Muscle layer of colon (tissue), 2 donors: ENCODE measurements around the gene ARID1A.
A peak's percentile ranks its signal among the peaks of the same experiment; 100 is the strongest.

ENCODE experiments used
- H3K27ac ChIP-seq: one replicate; pipeline ENCODE4 v1.7.0; 2013; ENCODE audit warnings: low read depth, mild to moderate bottlenecking, low read length, moderate library complexity
- H3K27me3 ChIP-seq, 2 donors: one replicate each; pipeline ENCODE4 v1.7.0; 2013; ENCODE audit warnings: low read length in 2 of 2, mild to moderate bottlenecking in 2 of 2; ENCODE audit not compliant: insufficient read depth in 2 of 2, control insufficient read depth in 1 of 2
- H3K36me3 ChIP-seq: one replicate; pipeline ENCODE4 v1.7.0; 2013; ENCODE audit warnings: mild to moderate bottlenecking, low read length; ENCODE audit not compliant: insufficient read depth
- H3K4me1 ChIP-seq: one replicate; pipeline ENCODE4 v1.7.0; 2013; ENCODE audit warnings: mild to moderate bottlenecking, low read length; ENCODE audit not compliant: insufficient read depth
- H3K4me3 ChIP-seq, 2 donors: one replicate each; pipeline ENCODE4 v1.7.0; 2013; ENCODE audit warnings: low read length in 2 of 2, low read depth in 1 of 2, mild to moderate bottlenecking in 1 of 2, moderate library complexity in 1 of 2
- H3K9ac ChIP-seq: one replicate; pipeline ENCODE4 v1.7.0; 2013; ENCODE audit warnings: low read length
- H3K9me3 ChIP-seq: one replicate; pipeline ENCODE4 v1.7.0; 2013; ENCODE audit warnings: mild to moderate bottlenecking, low read length
- donor health status: abdominal sarcoma.
- donor health status: Adenocarcinoma of cecum.

The ARID1A gene

GRCh38 chr1:26692211-26692792 lies 3.5 kb upstream of the ARID1A start:
- Histone ChIP-seq H3K27ac (peak overlapping the region; percentile 87), H3K4me1 (peaks cover 31% of the 10 kb centered on the region)

GRCh38 chr1:26692793-26693490 lies 2.9 kb upstream of the ARID1A start:
- Histone ChIP-seq H3K9me3 (no peaks in the 10 kb centered on the region), H3K4me3 (peak overlapping the region; percentile 43 to 95), H3K9ac (peak overlapping the region; percentile 98), H3K4me1 (peaks cover 31% of the 10 kb centered on the region), H3K36me3 (no peaks in the 10 kb centered on the region), H3K27ac (peak overlapping the region; percentile 87), H3K27me3 (no peaks in the 10 kb centered on the region)

More at GRCh38 chr1:26692211-26692792, 3.5 kb upstream of the ARID1A start:
- Histone ChIP-seq H3K9ac (peak overlapping the region; percentile 98), H3K36me3 (no peaks in the 10 kb centered on the region), H3K9me3 (no peaks in the 10 kb centered on the region), H3K4me3 (peak overlapping the region; percentile 43 to 95), H3K27me3 (no peaks in the 10 kb centered on the region)

GRCh38 chr1:26693599-26694572 lies 1.9 kb upstream of the ARID1A start:
- H3K27me3 ChIP-seq: no peaks in the 10 kb centered on the region
- H3K27ac ChIP-seq: peak overlapping the region; percentile 87
- no peaks in the 10 kb centered on the region for H3K36me3 ChIP-seq
- H3K4me3 ChIP-seq: peak overlapping the region; percentile 43 to 95
- H3K9ac ChIP-seq: peak overlapping the region; percentile 98
- H3K4me1 ChIP-seq: peaks cover 38% of the 10 kb centered on the region
- no peaks in the 10 kb centered on the region for H3K9me3 ChIP-seq

DNA sequence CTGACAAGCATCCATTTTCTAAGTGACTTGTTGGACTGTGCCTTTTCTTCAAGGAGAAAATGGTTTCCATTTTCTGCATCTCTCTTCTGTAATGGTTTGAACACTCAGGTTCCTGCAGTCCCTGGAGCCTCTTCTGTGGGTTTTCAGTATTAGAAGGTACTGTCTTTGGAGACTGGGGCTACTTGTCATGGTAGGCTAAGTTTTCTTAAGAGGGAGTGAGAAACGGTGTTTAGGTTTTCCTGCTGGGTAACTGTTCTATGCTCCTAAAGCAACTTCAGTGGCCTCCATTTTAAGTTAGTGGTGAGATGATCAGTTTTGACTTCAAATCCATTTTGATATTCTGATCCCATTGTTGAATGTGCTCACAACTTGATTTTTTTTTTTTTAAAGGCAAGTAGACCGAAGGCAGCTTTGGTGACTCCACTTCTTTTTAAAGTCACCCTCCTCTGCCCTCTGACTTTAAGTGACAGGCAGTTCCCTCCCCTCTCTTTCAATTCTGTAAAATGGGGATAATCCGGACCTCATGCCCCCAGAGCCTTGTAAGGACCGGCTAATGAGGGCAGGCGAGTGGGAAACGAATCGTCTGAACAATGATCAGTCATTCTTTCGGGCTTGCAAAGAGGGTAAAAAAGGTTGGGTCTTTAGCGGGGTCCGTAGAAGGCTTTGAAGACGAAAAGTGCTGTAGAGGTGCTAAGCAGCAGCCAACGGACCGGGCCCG lies 1.0 kb upstream of the ARID1A start:
- Histone ChIP-seq H3K4me3 (peak overlapping the region; percentile 22 to 82), H3K9ac (peak overlapping the region; percentile 63), H3K4me1 (peaks cover 47% of the 10 kb centered on the region), H3K27ac (peak overlapping the region; percentile 87), H3K9me3 (no peaks in the 10 kb centered on the region), H3K27me3 (no peaks in the 10 kb centered on the region), H3K36me3 (no peaks in the 10 kb centered on the region)

DNA sequence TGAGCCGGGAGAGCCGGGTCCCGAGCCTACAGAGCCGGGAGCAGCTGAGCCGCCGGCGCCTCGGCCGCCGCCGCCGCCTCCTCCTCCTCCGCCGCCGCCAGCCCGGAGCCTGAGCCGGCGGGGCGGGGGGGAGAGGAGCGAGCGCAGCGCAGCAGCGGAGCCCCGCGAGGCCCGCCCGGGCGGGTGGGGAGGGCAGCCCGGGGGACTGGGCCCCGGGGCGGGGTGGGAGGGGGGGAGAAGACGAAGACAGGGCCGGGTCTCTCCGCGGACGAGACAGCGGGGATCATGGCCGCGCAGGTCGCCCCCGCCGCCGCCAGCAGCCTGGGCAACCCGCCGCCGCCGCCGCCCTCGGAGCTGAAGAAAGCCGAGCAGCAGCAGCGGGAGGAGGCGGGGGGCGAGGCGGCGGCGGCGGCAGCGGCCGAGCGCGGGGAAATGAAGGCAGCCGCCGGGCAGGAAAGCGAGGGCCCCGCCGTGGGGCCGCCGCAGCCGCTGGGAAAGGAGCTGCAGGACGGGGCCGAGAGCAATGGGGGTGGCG lies 371 bp downstream of the ARID1A start:
- Histone ChIP-seq H3K27me3 (no peaks in the 10 kb centered on the region), H3K9ac (no peak overlapping the region), H3K4me3 (peak overlapping the region; percentile 71 to 78), H3K9me3 (no peaks in the 10 kb centered on the region), H3K27ac (peak overlapping the region; percentile 78), H3K36me3 (no peaks in the 10 kb centered on the region), H3K4me1 (peaks cover 61% of the 10 kb centered on the region)

DNA sequence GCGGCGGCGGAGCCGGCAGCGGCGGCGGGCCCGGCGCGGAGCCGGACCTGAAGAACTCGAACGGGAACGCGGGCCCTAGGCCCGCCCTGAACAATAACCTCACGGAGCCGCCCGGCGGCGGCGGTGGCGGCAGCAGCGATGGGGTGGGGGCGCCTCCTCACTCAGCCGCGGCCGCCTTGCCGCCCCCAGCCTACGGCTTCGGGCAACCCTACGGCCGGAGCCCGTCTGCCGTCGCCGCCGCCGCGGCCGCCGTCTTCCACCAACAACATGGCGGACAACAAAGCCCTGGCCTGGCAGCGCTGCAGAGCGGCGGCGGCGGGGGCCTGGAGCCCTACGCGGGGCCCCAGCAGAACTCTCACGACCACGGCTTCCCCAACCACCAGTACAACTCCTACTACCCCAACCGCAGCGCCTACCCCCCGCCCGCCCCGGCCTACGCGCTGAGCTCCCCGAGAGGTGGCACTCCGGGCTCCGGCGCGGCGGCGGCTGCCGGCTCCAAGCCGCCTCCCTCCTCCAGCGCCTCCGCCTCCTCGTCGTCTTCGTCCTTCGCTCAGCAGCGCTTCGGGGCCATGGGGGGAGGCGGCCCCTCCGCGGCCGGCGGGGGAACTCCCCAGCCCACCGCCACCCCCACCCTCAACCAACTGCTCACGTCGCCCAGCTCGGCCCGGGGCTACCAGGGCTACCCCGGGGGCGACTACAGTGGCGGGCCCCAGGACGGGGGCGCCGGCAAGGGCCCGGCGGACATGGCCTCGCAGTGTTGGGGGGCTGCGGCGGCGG lies 1.0 kb downstream of the ARID1A start:
- H3K4me3 ChIP-seq: peak overlapping the region; percentile 71 to 78
- H3K27me3 ChIP-seq: no peaks in the 10 kb centered on the region
- no peaks in the 10 kb centered on the region for H3K36me3 ChIP-seq
- H3K27ac ChIP-seq: peak overlapping the region; percentile 78
- no peaks in the 10 kb centered on the region for H3K9me3 ChIP-seq
- peak overlapping the region; percentile 29 for H3K9ac ChIP-seq
- peaks cover 61% of the 10 kb centered on the region for H3K4me1 ChIP-seq

DNA sequence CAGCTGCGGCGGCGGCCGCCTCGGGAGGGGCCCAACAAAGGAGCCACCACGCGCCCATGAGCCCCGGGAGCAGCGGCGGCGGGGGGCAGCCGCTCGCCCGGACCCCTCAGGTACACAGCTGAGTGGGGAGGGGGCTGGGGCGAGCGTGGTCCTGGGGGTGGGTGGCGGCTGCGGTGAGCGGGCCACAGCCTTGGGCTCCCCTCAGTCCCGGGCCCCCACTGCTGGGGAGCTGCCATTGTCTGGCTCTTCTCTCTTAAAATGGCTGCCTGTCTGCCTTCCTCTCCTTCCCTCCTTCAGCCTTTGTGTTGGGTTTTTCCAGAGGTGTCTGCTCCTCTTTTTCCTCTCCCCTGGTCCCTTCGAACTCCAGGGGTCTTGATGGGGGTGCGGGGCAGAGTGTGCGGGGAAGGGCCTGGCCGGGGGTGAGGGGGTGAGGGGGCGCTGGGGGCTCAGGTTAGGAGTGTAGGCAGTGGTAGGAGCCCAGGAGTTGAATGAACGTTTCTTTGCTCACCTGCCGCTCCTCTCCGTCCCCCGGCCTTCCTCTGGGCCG lies 1.7 kb downstream of the ARID1A start:
- Histone ChIP-seq H3K27me3 (no peaks in the 10 kb centered on the region), H3K4me1 (peaks cover 65% of the 10 kb centered on the region), H3K9me3 (no peaks in the 10 kb centered on the region), H3K27ac (peak overlapping the region; percentile 78), H3K9ac (peak overlapping the region; percentile 55), H3K4me3 (peak overlapping the region; percentile 71 to 78), H3K36me3 (no peaks in the 10 kb centered on the region)

DNA sequence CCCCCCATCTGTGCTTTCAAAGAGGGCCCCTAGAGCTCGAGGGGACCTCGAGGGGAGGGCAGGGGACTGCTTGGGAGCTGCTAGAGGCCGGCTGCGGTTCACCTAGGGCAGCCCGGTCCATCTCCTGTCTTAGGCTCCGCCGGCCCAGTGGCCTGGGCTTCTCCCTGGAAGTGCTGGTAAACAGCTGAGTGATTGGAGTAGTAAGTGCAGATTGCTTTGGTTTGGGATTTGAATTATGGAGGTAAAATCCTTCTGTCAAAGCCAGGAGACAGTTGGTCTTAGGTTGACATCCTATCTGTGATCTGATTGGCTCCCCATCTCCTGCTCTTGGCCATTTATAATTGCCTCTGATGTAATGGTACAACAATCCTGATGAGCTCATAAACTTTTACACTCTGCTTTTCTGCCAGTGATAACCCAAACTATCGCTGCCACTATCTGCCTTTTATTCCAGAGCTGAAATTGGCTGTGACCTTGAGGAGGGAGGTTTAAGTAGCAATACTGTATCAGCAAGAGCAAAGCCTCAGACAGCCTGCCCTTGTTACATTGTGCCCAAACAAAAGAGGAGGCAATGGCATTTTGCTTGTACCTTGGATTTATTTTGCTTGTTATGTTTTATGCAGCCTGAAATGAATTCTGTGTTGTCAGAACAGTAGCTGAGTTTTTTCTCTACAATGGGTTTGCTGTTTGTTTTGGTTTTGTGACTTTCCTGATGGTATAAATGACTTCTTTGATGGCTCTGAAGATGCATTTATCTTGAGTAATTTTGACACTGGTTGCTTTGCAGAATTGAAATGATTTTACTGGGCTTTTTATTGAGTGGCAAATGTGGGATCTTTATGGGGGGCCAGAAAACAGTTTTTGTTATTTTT lies 2.4 kb downstream of the ARID1A start:
- no peaks in the 10 kb centered on the region for H3K27me3 ChIP-seq
- H3K4me3 ChIP-seq: peak overlapping the region; percentile 71 to 73
- peaks cover 71% of the 10 kb centered on the region for H3K4me1 ChIP-seq
- H3K36me3 ChIP-seq: no peaks in the 10 kb centered on the region
- H3K27ac ChIP-seq: peak overlapping the region; percentile 71
- H3K9ac ChIP-seq: peak overlapping the region; percentile 55
- no peaks in the 10 kb centered on the region for H3K9me3 ChIP-seq

DNA sequence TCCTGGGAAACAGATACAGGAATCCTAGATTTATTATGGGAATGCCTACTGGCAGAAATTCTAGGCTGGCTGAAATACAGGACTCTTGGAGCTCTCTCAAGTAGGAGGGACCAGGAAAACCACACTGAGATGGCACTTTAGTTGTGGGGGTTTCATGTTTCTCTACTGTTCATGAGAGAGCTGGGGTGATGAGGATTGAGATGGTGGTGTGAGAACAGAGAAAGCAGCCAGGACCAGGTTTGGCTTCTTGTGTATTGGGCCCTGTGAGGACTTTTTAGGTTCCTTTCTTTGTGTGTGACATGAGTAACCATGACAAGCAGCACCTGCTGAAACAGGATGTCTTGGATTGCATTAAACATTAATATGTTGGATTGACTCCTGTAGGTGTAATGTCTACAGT lies 4.9 kb downstream of the ARID1A start:
- Histone ChIP-seq H3K4me3 (peak overlapping the region in 1 of 2 donors; percentile 25), H3K4me1 (peaks cover 75% of the 10 kb centered on the region), H3K27ac (no peak overlapping the region), H3K36me3 (no peaks in the 10 kb centered on the region), H3K27me3 (no peaks in the 10 kb centered on the region), H3K9me3 (no peaks in the 10 kb centered on the region), H3K9ac (peak overlapping the region; percentile 37)
